Measurements from ENCODE around the gene NXPH3. TPM values are rescaled to one million over a fixed set of nuclear protein-coding genes. Genes with fewer than 3 reads are reported as not detected.
A peak's percentile ranks its signal among the peaks of the same experiment; 100 is the strongest.

Gene NXPH3
- total RNA-seq, 3 donors from 2014 or later: 3.5 to 7.5 (median 4.5) TPM

GRCh38 chr17:49588312-49588711, 12.6 kb downstream of the NXPH3 start:
- H3K9me3 ChIP-seq: no peaks in the 10 kb centered on the region
- H3K4me1 ChIP-seq: no peaks in the 10 kb centered on the region
- DNase-seq (ENCODE audit: low spot score in 2 of 2): no peak
- no peak overlapping the region for H3K4me3 ChIP-seq
- no peak for TF ChIP-seq CTCF (IDR thresholded peaks at IDR 0.05)
- TF ChIP-seq POLR2AphosphoS5 (IDR thresholded peaks at IDR 0.05): no peak
- TF ChIP-seq POLR2A (IDR thresholded peaks at IDR 0.05): no peak
- no peaks in the 10 kb centered on the region for H3K27me3 ChIP-seq
- H3K36me3 ChIP-seq: no peaks in the 10 kb centered on the region
- no peak overlapping the region for H3K27ac ChIP-seq
- intact Hi-C loops (cut with DNase I; ENCODE audit: low total_unique reads): no loop called here

- intact Hi-C loops (cut with DNase I; ENCODE audit: low total_unique reads): no loop called here
- Histone ChIP-seq H3K36me3 (no peaks in the 10 kb centered on the region), H3K27ac (no peak overlapping the region), H3K9me3 (no peaks in the 10 kb centered on the region), H3K4me1 (no peaks in the 10 kb centered on the region), H3K4me3 (no peak overlapping the region), H3K27me3 (no peaks in the 10 kb centered on the region)
- peak in 1 of 2 donors; percentile 15 for DNase-seq (ENCODE audit: low spot score in 2 of 2)
- TF ChIP-seq CTCF (IDR thresholded peaks at IDR 0.05): no peak
- no peak for TF ChIP-seq POLR2AphosphoS5 (IDR thresholded peaks at IDR 0.05)
- no peak for TF ChIP-seq POLR2A (IDR thresholded peaks at IDR 0.05)
Measured at GRCh38 chr17:49588726-49589576, 13.3 kb downstream of the NXPH3 start.

- Histone ChIP-seq H3K36me3 (no peaks in the 10 kb centered on the region), H3K4me1 (no peaks in the 10 kb centered on the region), H3K9me3 (no peaks in the 10 kb centered on the region), H3K27ac (no peak overlapping the region), H3K27me3 (no peaks in the 10 kb centered on the region), H3K4me3 (no peak overlapping the region)
- no peak for TF ChIP-seq POLR2A (IDR thresholded peaks at IDR 0.05)
- TF ChIP-seq CTCF (IDR thresholded peaks at IDR 0.05): no peak
- no peak for TF ChIP-seq POLR2AphosphoS5 (IDR thresholded peaks at IDR 0.05)
- intact Hi-C loops (cut with DNase I; ENCODE audit: low total_unique reads): no loop called here
- DNase-seq (ENCODE audit: low spot score in 2 of 2): peak in 1 of 2 donors; percentile 12
Measured at GRCh38 chr17:49589577-49589927, 13.9 kb downstream of the NXPH3 start.

- intact Hi-C loops (cut with DNase I; ENCODE audit: low total_unique reads): no loop called here
- Histone ChIP-seq H3K4me3 (no peak overlapping the region), H3K4me1 (no peaks in the 10 kb centered on the region), H3K9me3 (no peaks in the 10 kb centered on the region), H3K27ac (no peak overlapping the region), H3K36me3 (no peaks in the 10 kb centered on the region), H3K27me3 (no peaks in the 10 kb centered on the region)
- no peak for DNase-seq (ENCODE audit: low spot score in 2 of 2)
- TF ChIP-seq POLR2A (IDR thresholded peaks at IDR 0.05) (no peak), CTCF (IDR thresholded peaks at IDR 0.05) (no peak), POLR2AphosphoS5 (IDR thresholded peaks at IDR 0.05) (no peak)
Measured at GRCh38 chr17:49590874-49591273, 15.2 kb downstream of the NXPH3 start.

- TF ChIP-seq POLR2A (IDR thresholded peaks at IDR 0.05) (no peak), CTCF (IDR thresholded peaks at IDR 0.05) (no peak), POLR2AphosphoS5 (IDR thresholded peaks at IDR 0.05) (no peak)
- Histone ChIP-seq H3K9me3 (no peaks in the 10 kb centered on the region), H3K36me3 (no peaks in the 10 kb centered on the region), H3K4me1 (no peaks in the 10 kb centered on the region), H3K27me3 (no peaks in the 10 kb centered on the region), H3K4me3 (no peak overlapping the region), H3K27ac (no peak overlapping the region)
- intact Hi-C loops (cut with DNase I; ENCODE audit: low total_unique reads): no loop called here
- no peak for DNase-seq (ENCODE audit: low spot score in 2 of 2)
Measured at GRCh38 chr17:49592263-49592662, 16.6 kb downstream of the NXPH3 start.
